ENCODE measurements around the gene FNBP1. TPM values are rescaled to one million over a fixed set of nuclear protein-coding genes. Genes with fewer than 3 reads are reported as not detected.

The FNBP1 gene
- total RNA-seq, 4 donors from 2014 or later, result 13.3 to 30.0 (median 17.9) TPM

- no peaks in the 10 kb centered on the region for H3K9me3 ChIP-seq
- DNase-seq (no peak), ATAC-seq (no peak)
- TF ChIP-seq CTCF (IDR thresholded peaks at IDR 0.05 in 4 of 5, conservative IDR thresholded peaks at IDR 0.05 in 1 of 5) (no peak), POLR2A (IDR thresholded peaks at IDR 0.05) (no peak)
- H3K36me3 ChIP-seq, result peaks cover 0 to 49% of the 10 kb centered on the region in 2 donors
- no peak overlapping the region for H3K27ac ChIP-seq
- in situ Hi-C loops (cut with MboI; ENCODE audit: low sequenced_read_pairs in 4 of 4) (no loop called here), intact Hi-C loops (cut with DNase I; ENCODE audit: low total_unique reads) (no loop called here)
- H3K4me1 ChIP-seq, result no peaks in the 10 kb centered on the region
- H3K27me3 ChIP-seq, result no peaks in the 10 kb centered on the region
- no peak overlapping the region for H3K4me3 ChIP-seq
Measured at GRCh38 chr9:129907201-129907600, 135.8 kb downstream of the FNBP1 start.

GRCh38 chr9:129906298-129906697 is 136.7 kb downstream of the FNBP1 start:
- no peaks in the 10 kb centered on the region for H3K27me3 ChIP-seq
- no peaks in the 10 kb centered on the region for H3K4me1 ChIP-seq
- H3K9me3 ChIP-seq, result no peaks in the 10 kb centered on the region
- peaks cover 0 to 57% of the 10 kb centered on the region in 2 donors for H3K36me3 ChIP-seq
- no peak overlapping the region for H3K4me3 ChIP-seq
- no peak for DNase-seq
- TF ChIP-seq POLR2A (IDR thresholded peaks at IDR 0.05), result no peak
- no peak for TF ChIP-seq CTCF (IDR thresholded peaks at IDR 0.05 in 4 of 5, conservative IDR thresholded peaks at IDR 0.05 in 1 of 5)
- no peak for ATAC-seq
- intact Hi-C loops (cut with DNase I; ENCODE audit: low total_unique reads) (no loop called here), in situ Hi-C loops (cut with MboI; ENCODE audit: low sequenced_read_pairs in 4 of 4) (no loop called here)
- H3K27ac ChIP-seq, result no peak overlapping the region

GRCh38 chr9:129904734-129905133 is 138.3 kb downstream of the FNBP1 start:
- ATAC-seq, result no peak
- TF ChIP-seq CTCF (IDR thresholded peaks at IDR 0.05 in 4 of 5, conservative IDR thresholded peaks at IDR 0.05 in 1 of 5) (no peak), POLR2A (IDR thresholded peaks at IDR 0.05) (no peak)
- Histone ChIP-seq H3K27me3 (no peaks in the 10 kb centered on the region), H3K4me1 (no peaks in the 10 kb centered on the region), H3K36me3 (peaks cover 0 to 68% of the 10 kb centered on the region in 2 donors), H3K27ac (no peak overlapping the region), H3K9me3 (no peaks in the 10 kb centered on the region), H3K4me3 (no peak overlapping the region)
- no peak for DNase-seq
- intact Hi-C loops (cut with DNase I; ENCODE audit: low total_unique reads) (no loop called here), in situ Hi-C loops (cut with MboI; ENCODE audit: low sequenced_read_pairs in 4 of 4) (no loop called here)

GRCh38 chr9:129902740-129903134 is 140.3 kb downstream of the FNBP1 start:
- H3K4me3 ChIP-seq, result no peak overlapping the region
- no peak for TF ChIP-seq CTCF (IDR thresholded peaks at IDR 0.05 in 4 of 5, conservative IDR thresholded peaks at IDR 0.05 in 1 of 5)
- no peak for TF ChIP-seq POLR2A (IDR thresholded peaks at IDR 0.05)
- H3K27ac ChIP-seq, result no peak overlapping the region
- H3K4me1 ChIP-seq, result no peaks in the 10 kb centered on the region
- no peaks in the 10 kb centered on the region for H3K27me3 ChIP-seq
- DNase-seq (no peak), ATAC-seq (no peak)
- no peaks in the 10 kb centered on the region for H3K9me3 ChIP-seq
- H3K36me3 ChIP-seq, result peaks cover 0 to 67% of the 10 kb centered on the region in 2 donors
- intact Hi-C loops (cut with DNase I; ENCODE audit: low total_unique reads), result no loop called here
- in situ Hi-C loops (cut with MboI; ENCODE audit: low sequenced_read_pairs in 4 of 4), result no loop called here
